Gastroesophageal sphincter (tissue), 3 donors: ENCODE measurements around the gene GSTK1.

Experiments used
- CTCF ChIP-seq, 4 experiments: fragments of 200-600 bp in 2 of 4; fragments of 450-650 bp in 2 of 4; sonication (generic) in 1 of 4; IDR thresholded peaks; one replicate each; pipeline ENCODE4 v1.5.1; 2017 to 2019; ENCODE audit warnings: antibody characterized with exemption in 4 of 4, mild to moderate bottlenecking in 2 of 4, moderate library complexity in 2 of 4
- EP300 ChIP-seq: sonication (generic); formaldehyde crosslinking; IDR thresholded peaks from one replicate; pipeline ENCODE4 v1.6.1; 2017; ENCODE audit warnings: antibody characterized with exemption, mild to moderate bottlenecking
- POLR2A ChIP-seq, 2 donors: fragments of 450-650 bp; IDR thresholded peaks; one replicate each; pipeline ENCODE4 v1.6.1; 2017; ENCODE audit warnings: antibody characterized with exemption in 2 of 2, mild to moderate bottlenecking in 2 of 2, moderate library complexity in 1 of 2
- POLR2AphosphoS5 ChIP-seq: sonication (generic); formaldehyde crosslinking; IDR thresholded peaks from one replicate; pipeline ENCODE4 v1.6.1; 2017; ENCODE audit warnings: antibody characterized with exemption

DNA sequence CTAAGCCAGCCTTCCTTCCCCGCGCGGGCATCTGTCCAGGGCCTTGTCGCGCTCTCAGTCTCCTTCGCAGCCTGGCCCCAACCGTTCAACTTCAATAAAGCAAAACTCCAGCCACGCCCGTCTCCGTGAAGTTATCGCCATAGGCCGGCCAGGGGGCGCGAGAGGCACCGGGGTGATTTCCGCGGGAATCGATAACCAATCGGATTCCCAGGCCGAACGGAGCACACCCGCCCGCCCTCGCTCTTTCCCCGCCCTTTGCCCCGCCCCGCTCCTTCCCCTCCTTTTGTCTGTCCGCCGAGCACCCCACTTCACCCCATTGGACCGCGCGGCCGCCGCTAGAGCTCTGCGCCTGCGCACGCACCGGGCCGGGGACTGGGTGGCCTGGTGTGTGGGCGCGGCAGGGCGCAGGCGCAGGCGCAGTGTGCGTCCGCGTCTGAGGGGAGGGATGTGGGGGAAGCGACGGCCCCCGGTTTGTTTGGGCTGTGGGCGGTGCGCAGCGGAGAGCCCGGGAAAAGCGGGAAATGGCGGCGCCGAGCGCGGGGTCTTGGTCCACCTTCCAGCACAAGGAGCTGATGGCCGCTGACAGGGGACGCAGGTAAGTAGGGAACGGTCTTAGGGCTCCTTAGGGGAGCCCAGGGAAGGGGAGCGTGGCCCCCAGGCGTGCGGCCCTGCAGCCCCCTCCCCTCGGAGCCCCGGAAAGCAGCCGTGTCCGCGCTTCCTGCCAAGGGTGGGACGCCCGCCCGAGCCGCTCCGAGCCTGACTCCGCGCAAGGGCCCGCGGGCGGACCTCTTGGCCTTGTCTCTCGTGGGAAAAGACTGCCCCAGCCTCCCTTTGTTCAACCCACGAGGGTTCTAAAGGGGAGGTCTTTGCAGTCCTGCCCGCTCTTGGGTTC, 24.9 kb downstream of the GSTK1 start, which contains the start of gene CASP2:
- TF ChIP-seq POLR2A (IDR thresholded peaks at IDR 0.05) (peak; percentile 46 to 64), CTCF (IDR thresholded peaks at IDR 0.05) (peak in 2 of 4 experiments; percentile 42 to 54), EP300 (no peak), POLR2AphosphoS5 (peak; percentile 64)
